Inflammatory macrophage treated with lipopolysaccharide for 1 hour (primary cell): Measurements from ENCODE around the gene KCNJ1.

Source experiments
- DNase-seq, 2 donors: peaks; one replicate each; pipeline ENCODE4 v3.0.0-alpha.2; 2020 to 2022

The KCNJ1 gene

GRCh38 chr11:128819198-128819597, 47.9 kb downstream of the KCNJ1 start:
- DNase-seq = no peak

GRCh38 chr11:128814856-128815705, 52.0 kb downstream of the KCNJ1 start:
- DNase-seq = peak; percentile 62 to 76

- no peak for DNase-seq
Observed at GRCh38 chr11:128813729-128814128, 53.4 kb downstream of the KCNJ1 start.

GRCh38 chr11:128810784-128811514, 56.1 kb downstream of the KCNJ1 start:
- DNase-seq = no peak

GRCh38 chr11:128809128-128809527, 58.0 kb downstream of the KCNJ1 start:
- no peak for DNase-seq

- DNase-seq = no peak
Observed at GRCh38 chr11:128807909-128808308, 59.2 kb downstream of the KCNJ1 start.

- peak in 1 of 2 donors; percentile 38 for DNase-seq
Observed at GRCh38 chr11:128806506-128807261, 60.4 kb downstream of the KCNJ1 start.

GRCh38 chr11:128804481-128804880, 62.6 kb downstream of the KCNJ1 start:
- no peak for DNase-seq

GRCh38 chr11:128803449-128804245, 63.4 kb downstream of the KCNJ1 start:
- peak; percentile 77 to 92 for DNase-seq

GRCh38 chr11:128803011-128803410, 64.1 kb downstream of the KCNJ1 start:
- DNase-seq = no peak

- peak; percentile 34 to 75 for DNase-seq
Observed at GRCh38 chr11:128802358-128802981, 64.6 kb downstream of the KCNJ1 start.

- DNase-seq = no peak
Observed at GRCh38 chr11:128800871-128801417, 66.2 kb downstream of the KCNJ1 start.

- no peak for DNase-seq
Observed at GRCh38 chr11:128796270-128796669, 70.8 kb downstream of the KCNJ1 start.

GRCh38 chr11:128790196-128790595, 76.9 kb downstream of the KCNJ1 start:
- no peak for DNase-seq

GRCh38 chr11:128789497-128790150, 77.5 kb downstream of the KCNJ1 start:
- no peak for DNase-seq
